Measurements from ENCODE around the gene LHX8.

DNA sequence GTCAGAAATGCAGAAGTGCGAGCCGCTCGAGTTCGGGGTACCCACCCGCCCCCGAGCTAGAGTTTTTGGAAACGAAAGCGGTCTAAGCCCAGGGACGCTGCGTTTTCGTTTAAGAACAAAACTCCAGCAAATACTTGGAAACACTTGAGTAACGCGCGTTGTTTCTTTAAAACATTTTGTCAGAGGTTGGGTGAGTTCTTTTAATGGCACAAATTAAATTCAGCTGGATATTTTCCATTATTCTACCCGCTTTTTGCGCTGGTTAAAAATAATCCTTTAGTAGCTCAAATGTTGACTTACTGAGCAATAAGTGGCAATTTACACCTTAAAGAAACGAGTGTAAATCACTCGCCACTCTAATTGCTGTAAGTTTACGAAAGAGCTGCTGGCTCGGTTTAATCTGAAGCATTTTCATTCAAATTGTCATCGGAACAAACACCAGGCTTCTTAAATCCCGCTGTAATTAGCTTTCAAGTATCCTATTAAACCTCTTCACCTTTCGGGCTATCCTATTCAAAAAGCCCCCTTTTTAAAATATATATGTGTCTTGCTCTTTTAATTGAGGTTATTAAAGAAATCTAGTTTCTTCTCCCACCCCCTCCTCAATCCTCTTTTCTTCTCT lies 1.5 kb downstream of the LHX8 start:
- no peak for TF ChIP-seq RAD21 (IDR thresholded peaks at IDR 0.05; ENCODE audit: insufficient read depth, low read depth, low read length)
- no peak for TF ChIP-seq CBFB (IDR thresholded peaks at IDR 0.05; ENCODE audit: low read depth)
- TF ChIP-seq, protein P1, sequence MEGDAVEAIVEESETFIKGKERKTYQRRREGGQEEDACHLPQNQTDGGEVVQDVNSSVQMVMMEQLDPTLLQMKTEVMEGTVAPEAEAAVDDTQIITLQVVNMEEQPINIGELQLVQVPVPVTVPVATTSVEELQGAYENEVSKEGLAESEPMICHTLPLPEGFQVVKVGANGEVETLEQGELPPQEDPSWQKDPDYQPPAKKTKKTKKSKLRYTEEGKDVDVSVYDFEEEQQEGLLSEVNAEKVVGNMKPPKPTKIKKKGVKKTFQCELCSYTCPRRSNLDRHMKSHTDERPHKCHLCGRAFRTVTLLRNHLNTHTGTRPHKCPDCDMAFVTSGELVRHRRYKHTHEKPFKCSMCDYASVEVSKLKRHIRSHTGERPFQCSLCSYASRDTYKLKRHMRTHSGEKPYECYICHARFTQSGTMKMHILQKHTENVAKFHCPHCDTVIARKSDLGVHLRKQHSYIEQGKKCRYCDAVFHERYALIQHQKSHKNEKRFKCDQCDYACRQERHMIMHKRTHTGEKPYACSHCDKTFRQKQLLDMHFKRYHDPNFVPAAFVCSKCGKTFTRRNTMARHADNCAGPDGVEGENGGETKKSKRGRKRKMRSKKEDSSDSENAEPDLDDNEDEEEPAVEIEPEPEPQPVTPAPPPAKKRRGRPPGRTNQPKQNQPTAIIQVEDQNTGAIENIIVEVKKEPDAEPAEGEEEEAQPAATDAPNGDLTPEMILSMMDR (IDR thresholded peaks at IDR 0.05 in 2 of 3, conservative IDR thresholded peaks at IDR 0.05 in 1 of 3; ENCODE audit: control insufficient read depth in 2 of 3, extremely low read depth in 1 of 3, insufficient read depth in 1 of 3, low read depth in 3 of 3, low read length in 3 of 3) = no peak
- TF ChIP-seq, protein P2, sequence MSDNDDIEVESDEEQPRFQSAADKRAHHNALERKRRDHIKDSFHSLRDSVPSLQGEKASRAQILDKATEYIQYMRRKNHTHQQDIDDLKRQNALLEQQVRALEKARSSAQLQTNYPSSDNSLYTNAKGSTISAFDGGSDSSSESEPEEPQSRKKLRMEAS (IDR thresholded peaks at IDR 0.05; ENCODE audit: low read depth, low read length) = no peak
- TF ChIP-seq EP300 (IDR thresholded peaks at IDR 0.05; ENCODE audit: borderline replicate concordance in 1 of 2, control insufficient read depth in 1 of 2, low read depth in 2 of 2, low read length in 2 of 2) = no peak
- TF ChIP-seq SPI1 (IDR thresholded peaks at IDR 0.05; ENCODE audit: borderline replicate concordance, insufficient read depth, low read depth, low read length) = no peak
